Measurements from ENCODE around the gene MRPL4. TPM values are rescaled to one million over a fixed set of nuclear protein-coding genes. Genes with fewer than 3 reads are reported as not detected.

MRPL4 gene
- total RNA-seq, 2 donors from 2014 or later = 66.0 to 69.2 TPM

GRCh38 chr19:10295305-10295846 is 43.4 kb downstream of the MRPL4 start:
- H3K4me1 Mint-ChIP-seq = peaks cover 11% of the 10 kb centered on the region
- H3K36me3 Mint-ChIP-seq (ENCODE audit: low read depth) = no peaks in the 10 kb centered on the region
- H3K4me1 ChIP-seq (ENCODE audit: control insufficient read depth, insufficient read depth, low read length) = peaks cover 3% of the 10 kb centered on the region
- H3K9me3 Mint-ChIP-seq = peaks cover 9% of the 10 kb centered on the region
- H3K9me3 ChIP-seq (ENCODE audit: control insufficient read depth, low read length) = no peaks in the 10 kb centered on the region
- peaks cover 87% of the 10 kb centered on the region for H3K27me3 ChIP-seq (ENCODE audit: control insufficient read depth, insufficient read depth, low read length, poor library complexity, severe bottlenecking)
- WGBS, 2 experiments (ENCODE audit: insufficient coverage in 1 of 2, insufficient read length in 1 of 2) = 11 to 17% methylated on average over 6 to 48 of the region's 48 CpGs
- no peaks in the 10 kb centered on the region for H3K36me3 ChIP-seq (ENCODE audit: control insufficient read depth, insufficient read depth, low read length)
- no peak overlapping the region for H3K9ac ChIP-seq (ENCODE audit: extremely low read depth, low read length, poor library complexity, severe bottlenecking)
- H3K4me3 Mint-ChIP-seq = peak overlapping the region; percentile 37
- TF ChIP-seq, protein P1, sequence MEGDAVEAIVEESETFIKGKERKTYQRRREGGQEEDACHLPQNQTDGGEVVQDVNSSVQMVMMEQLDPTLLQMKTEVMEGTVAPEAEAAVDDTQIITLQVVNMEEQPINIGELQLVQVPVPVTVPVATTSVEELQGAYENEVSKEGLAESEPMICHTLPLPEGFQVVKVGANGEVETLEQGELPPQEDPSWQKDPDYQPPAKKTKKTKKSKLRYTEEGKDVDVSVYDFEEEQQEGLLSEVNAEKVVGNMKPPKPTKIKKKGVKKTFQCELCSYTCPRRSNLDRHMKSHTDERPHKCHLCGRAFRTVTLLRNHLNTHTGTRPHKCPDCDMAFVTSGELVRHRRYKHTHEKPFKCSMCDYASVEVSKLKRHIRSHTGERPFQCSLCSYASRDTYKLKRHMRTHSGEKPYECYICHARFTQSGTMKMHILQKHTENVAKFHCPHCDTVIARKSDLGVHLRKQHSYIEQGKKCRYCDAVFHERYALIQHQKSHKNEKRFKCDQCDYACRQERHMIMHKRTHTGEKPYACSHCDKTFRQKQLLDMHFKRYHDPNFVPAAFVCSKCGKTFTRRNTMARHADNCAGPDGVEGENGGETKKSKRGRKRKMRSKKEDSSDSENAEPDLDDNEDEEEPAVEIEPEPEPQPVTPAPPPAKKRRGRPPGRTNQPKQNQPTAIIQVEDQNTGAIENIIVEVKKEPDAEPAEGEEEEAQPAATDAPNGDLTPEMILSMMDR (conservative IDR thresholded peaks at IDR 0.05) = peak; percentile 64
- H3K4me3 ChIP-seq (ENCODE audit: low read length) = peak overlapping the region; percentile 65
- no peak overlapping the region for H3K27ac Mint-ChIP-seq
- peaks cover 94% of the 10 kb centered on the region for H3K27me3 Mint-ChIP-seq (ENCODE audit: insufficient read depth)
- no peak overlapping the region for H3K27ac ChIP-seq (ENCODE audit: low read depth, low read length)
- peak; percentile 74 for DNase-seq

DNA sequence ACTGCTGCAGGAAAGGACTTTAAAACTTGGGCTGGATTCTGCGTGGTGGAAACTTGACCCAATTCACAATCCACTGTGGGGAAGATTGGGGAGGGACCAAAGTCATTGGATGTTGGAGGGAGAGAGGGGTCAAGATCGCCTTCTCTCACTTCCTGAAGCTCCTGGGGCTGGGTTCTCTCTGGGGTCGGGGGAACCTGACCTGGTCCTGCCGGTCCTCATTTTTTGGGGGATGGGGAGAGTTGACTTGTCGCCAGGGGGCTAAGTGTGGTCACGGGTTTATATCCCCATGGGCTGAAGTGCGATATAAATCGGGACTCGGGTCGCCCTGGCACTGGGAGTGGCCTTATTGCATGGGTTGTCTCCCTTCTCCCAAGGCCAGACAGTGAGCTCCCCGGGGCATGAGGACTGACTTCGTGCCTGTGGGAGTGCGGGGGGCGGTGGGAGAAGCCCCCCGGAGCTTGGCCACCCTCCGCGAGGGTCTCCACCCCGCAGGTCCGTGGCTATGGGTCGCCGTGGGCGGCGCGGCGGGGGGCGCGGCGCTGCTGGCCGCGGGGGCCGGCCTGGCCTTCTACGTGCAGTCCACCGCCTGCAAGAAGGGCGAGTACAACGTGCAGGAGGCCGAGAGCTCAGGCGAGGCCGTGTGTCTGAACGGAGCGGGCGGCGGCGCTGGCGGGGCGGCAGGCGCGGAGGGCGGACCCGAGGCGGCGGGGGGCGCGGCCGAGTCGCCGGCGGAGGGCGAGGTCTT is 44.0 kb downstream of the MRPL4 start:
- H3K4me1 ChIP-seq (ENCODE audit: control insufficient read depth, insufficient read depth, low read length) = peaks cover 3% of the 10 kb centered on the region
- TF ChIP-seq, protein P1 (conservative IDR thresholded peaks at IDR 0.05) = no peak
- H3K9ac ChIP-seq (ENCODE audit: extremely low read depth, low read length, poor library complexity, severe bottlenecking) = no peak overlapping the region
- H3K4me3 Mint-ChIP-seq = peak overlapping the region; percentile 37
- no peaks in the 10 kb centered on the region for H3K9me3 ChIP-seq (ENCODE audit: control insufficient read depth, low read length)
- peak; percentile 80 for DNase-seq
- peaks cover 80% of the 10 kb centered on the region for H3K27me3 ChIP-seq (ENCODE audit: control insufficient read depth, insufficient read depth, low read length, poor library complexity, severe bottlenecking)
- H3K27ac Mint-ChIP-seq = no peak overlapping the region
- H3K4me1 Mint-ChIP-seq = peaks cover 8% of the 10 kb centered on the region
- H3K36me3 Mint-ChIP-seq (ENCODE audit: low read depth) = no peaks in the 10 kb centered on the region
- WGBS, 2 experiments (ENCODE audit: insufficient coverage in 1 of 2, insufficient read length in 1 of 2) = 0 to 2% methylated on average over 5 to 58 of the region's 58 CpGs
- no peak overlapping the region for H3K27ac ChIP-seq (ENCODE audit: low read depth, low read length)
- H3K36me3 ChIP-seq (ENCODE audit: control insufficient read depth, insufficient read depth, low read length) = no peaks in the 10 kb centered on the region
- peaks cover 87% of the 10 kb centered on the region for H3K27me3 Mint-ChIP-seq (ENCODE audit: insufficient read depth)
- peak overlapping the region; percentile 65 for H3K4me3 ChIP-seq (ENCODE audit: low read length)
- peaks cover 9% of the 10 kb centered on the region for H3K9me3 Mint-ChIP-seq

DNA sequence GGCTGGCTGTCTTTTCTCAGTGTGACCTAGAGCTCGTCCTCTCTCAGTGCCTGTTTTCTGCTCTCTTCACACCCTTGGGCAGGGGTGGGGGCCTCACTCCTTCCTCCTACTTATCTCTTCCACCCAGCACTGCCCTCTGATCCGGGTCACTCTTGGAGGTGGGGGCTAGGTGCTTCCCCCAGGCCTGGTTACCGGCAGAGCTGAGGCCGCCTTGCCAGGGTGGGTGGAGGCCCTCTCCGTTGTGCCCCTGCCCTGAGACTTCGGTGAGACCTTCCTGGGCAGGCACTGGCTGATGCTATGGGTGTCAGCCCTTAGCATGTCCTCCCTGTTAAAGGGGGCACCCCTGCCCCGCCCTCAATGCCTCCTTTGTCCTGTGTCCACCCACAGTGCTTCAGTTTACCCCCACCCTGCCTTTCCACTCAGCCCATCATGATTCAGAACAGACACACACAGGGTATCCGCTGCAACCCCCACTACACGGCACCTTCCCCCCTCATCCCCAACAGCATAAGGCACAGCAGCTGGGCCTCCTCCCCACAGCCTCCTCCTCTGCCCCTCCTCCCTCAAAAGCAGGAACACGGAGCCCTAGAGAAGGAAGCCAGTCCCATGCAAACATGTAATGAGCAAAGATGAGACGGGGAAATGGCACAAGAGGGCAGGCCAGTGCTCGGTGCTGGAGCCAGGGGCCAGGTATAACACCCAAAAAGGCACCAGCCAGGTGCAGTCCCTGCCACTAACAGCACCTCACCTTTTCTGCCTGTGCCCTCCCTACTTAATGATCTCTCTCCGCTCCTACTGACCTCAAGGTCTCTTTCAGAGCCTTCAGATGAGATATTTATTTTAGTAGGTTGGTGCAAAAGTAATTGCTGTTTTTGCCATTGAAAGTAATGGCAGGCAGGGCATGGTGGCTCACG is 47.8 kb downstream of the MRPL4 start:
- Mint-ChIP-seq H3K27me3 (ENCODE audit: insufficient read depth) (peaks cover 62% of the 10 kb centered on the region), H3K4me3 (no peak overlapping the region), H3K4me1 (peaks cover 4% of the 10 kb centered on the region), H3K36me3 (ENCODE audit: low read depth) (peaks cover 6% of the 10 kb centered on the region), H3K27ac (no peak overlapping the region), H3K9me3 (peaks cover 7% of the 10 kb centered on the region)
- 64 to 79% methylated on average over 5 to 14 of the region's 14 CpGs for WGBS, 2 experiments (ENCODE audit: insufficient coverage in 1 of 2, insufficient read length in 1 of 2)
- H3K9ac ChIP-seq (ENCODE audit: extremely low read depth, low read length, poor library complexity, severe bottlenecking) = no peak overlapping the region
- H3K36me3 ChIP-seq (ENCODE audit: control insufficient read depth, insufficient read depth, low read length) = no peaks in the 10 kb centered on the region
- peaks cover 42% of the 10 kb centered on the region for H3K27me3 ChIP-seq (ENCODE audit: control insufficient read depth, insufficient read depth, low read length, poor library complexity, severe bottlenecking)
- H3K4me3 ChIP-seq (ENCODE audit: low read length) = no peak overlapping the region
- H3K4me1 ChIP-seq (ENCODE audit: control insufficient read depth, insufficient read depth, low read length) = no peaks in the 10 kb centered on the region
- TF ChIP-seq, protein P1 (conservative IDR thresholded peaks at IDR 0.05) = no peak
- no peak overlapping the region for H3K27ac ChIP-seq (ENCODE audit: low read depth, low read length)
- DNase-seq = no peak
- no peaks in the 10 kb centered on the region for H3K9me3 ChIP-seq (ENCODE audit: control insufficient read depth, low read length)

All from endodermal cell (in vitro differentiated cells).